ENCODE data around the gene NNT.

- no peak for TF ChIP-seq POLR2A (IDR thresholded peaks at IDR 0.05)
- TF ChIP-seq CTCF (IDR thresholded peaks at IDR 0.05), result no peak
Measured at GRCh38 chr5:43606351-43606750, 3.4 kb downstream of the NNT start.

Data from heart left ventricle (tissue), 13 donors.